ENCODE results near the gene GCNA.

DNA sequence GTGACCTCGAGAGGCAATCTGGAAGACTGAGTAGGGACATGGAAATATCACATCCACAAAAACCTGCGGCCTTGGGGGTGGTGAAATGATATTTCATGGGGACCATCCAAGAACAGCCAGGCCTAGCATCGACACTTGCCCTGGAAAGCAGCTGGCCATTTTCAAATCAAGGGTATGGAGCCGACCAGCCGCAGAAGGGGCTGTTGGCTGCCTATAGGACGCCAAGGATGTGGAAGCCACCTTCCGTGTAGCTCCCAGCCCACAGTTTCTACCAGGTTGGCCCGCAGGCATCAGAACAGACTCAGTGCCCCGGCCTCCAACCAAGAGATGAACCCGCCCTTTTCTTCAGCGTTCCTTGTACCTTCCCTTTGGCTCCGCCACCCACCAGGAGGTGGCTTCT lies 83.7 kb downstream of the GCNA start:
- TF ChIP-seq, protein P1, sequence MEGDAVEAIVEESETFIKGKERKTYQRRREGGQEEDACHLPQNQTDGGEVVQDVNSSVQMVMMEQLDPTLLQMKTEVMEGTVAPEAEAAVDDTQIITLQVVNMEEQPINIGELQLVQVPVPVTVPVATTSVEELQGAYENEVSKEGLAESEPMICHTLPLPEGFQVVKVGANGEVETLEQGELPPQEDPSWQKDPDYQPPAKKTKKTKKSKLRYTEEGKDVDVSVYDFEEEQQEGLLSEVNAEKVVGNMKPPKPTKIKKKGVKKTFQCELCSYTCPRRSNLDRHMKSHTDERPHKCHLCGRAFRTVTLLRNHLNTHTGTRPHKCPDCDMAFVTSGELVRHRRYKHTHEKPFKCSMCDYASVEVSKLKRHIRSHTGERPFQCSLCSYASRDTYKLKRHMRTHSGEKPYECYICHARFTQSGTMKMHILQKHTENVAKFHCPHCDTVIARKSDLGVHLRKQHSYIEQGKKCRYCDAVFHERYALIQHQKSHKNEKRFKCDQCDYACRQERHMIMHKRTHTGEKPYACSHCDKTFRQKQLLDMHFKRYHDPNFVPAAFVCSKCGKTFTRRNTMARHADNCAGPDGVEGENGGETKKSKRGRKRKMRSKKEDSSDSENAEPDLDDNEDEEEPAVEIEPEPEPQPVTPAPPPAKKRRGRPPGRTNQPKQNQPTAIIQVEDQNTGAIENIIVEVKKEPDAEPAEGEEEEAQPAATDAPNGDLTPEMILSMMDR (conservative IDR thresholded peaks at IDR 0.05) = no peak
- TF ChIP-seq ZFX (IDR thresholded peaks at IDR 0.05) = no peak
